Measurements from ENCODE around the gene CTU1. TPM values are rescaled to one million over a fixed set of nuclear protein-coding genes. Genes with fewer than 3 reads are reported as not detected.

CTU1 gene
- total and polyA plus RNA-seq, 2 experiments from 2014 or later = 6.7 to 15.9 TPM

DNA sequence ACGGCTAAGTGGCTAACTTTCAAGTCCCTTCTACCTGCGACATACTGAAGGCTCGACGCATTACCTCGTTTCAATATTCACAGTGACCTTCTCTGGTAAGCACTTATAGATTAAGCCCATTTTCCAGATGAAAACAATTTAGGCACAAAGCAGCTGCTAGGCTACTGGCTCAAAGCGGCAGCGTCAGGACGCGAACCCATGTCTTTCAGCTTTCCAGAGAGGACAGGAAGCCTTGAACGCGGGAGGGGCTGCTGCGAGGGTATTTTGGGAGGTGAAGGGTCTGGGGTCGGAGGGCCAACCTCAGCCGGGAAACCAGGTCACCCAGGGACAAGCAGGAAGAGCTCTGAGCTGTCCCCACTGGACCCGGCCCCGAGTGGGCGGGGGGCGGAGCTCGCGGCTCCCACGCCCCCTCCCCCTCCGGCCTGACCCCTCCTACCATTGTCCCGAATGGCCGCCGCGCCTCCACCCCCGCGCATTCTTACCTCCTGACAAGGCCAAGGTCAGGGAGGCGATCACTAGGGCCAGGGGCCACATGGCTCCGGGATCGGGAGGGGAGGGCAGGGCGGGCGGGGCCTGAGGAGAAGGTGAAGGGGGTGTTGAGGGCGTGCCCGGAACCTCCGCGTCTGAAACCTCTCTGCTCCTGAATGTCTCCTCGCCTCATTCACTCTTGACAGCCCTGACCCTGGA, 43.5 kb downstream of the CTU1 start, which contains the start of gene KLK13:
Gene KLK13 (minus strand): TSS at position 559 of the 687 bp plus-strand sequence. CDS start 25 bp downstream, at position 534.
- H3K4me3 ChIP-seq = peak within 1 kb of the TSS; percentile 49
- no peak within 1 kb of the TSS for H3K27ac ChIP-seq
- no peaks in the 10 kb centered on the region for H3K36me3 ChIP-seq (replicated peaks; ENCODE audit: insufficient read depth, low read depth)
- peak within 1 kb of the TSS; percentile 78 for H2AFZ ChIP-seq
- peak; percentile 63 for DNase-seq (ENCODE audit: low spot score)
- no peaks in the 10 kb centered on the region for H3K9me2 ChIP-seq (replicated peaks; ENCODE audit: insufficient read depth)
- H4K20me1 ChIP-seq (ENCODE audit: insufficient read depth, poor library complexity, severe bottlenecking) = no peaks in the 10 kb centered on the region
- 24% methylated on average over 29 of the region's 38 CpGs for WGBS (ENCODE audit: low lambda C conversion rate, missing lambda C conversion rate)
- no peaks in the 10 kb centered on the region for H3K9me3 ChIP-seq (ENCODE audit: low read depth)
- no peaks in the 10 kb centered on the region for H3K27me3 ChIP-seq
- peak within 1 kb of the TSS; percentile 96 for H3K4me2 ChIP-seq
- TF ChIP-seq EZH2 (IDR thresholded peaks at IDR 0.05; ENCODE audit: borderline replicate concordance) (no peak), EZH2phosphoT487 (IDR thresholded peaks at IDR 0.05; ENCODE audit: low read depth, severe bottlenecking, unreplicated experiment) (no peak)
- TF ChIP-seq, protein P1, sequence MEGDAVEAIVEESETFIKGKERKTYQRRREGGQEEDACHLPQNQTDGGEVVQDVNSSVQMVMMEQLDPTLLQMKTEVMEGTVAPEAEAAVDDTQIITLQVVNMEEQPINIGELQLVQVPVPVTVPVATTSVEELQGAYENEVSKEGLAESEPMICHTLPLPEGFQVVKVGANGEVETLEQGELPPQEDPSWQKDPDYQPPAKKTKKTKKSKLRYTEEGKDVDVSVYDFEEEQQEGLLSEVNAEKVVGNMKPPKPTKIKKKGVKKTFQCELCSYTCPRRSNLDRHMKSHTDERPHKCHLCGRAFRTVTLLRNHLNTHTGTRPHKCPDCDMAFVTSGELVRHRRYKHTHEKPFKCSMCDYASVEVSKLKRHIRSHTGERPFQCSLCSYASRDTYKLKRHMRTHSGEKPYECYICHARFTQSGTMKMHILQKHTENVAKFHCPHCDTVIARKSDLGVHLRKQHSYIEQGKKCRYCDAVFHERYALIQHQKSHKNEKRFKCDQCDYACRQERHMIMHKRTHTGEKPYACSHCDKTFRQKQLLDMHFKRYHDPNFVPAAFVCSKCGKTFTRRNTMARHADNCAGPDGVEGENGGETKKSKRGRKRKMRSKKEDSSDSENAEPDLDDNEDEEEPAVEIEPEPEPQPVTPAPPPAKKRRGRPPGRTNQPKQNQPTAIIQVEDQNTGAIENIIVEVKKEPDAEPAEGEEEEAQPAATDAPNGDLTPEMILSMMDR (IDR thresholded peaks at IDR 0.05; ENCODE audit: poor library complexity) = no peak
- H3K4me1 ChIP-seq (ENCODE audit: insufficient read depth) = peaks cover 7% of the 10 kb centered on the region
- no peaks in the 10 kb centered on the region for H3K79me2 ChIP-seq

GRCh38 chr19:51063664-51064063, 44.5 kb downstream of the CTU1 start:
- no peaks in the 10 kb centered on the region for H3K79me2 ChIP-seq
- DNase-seq (ENCODE audit: low spot score) = no peak
- no peaks in the 10 kb centered on the region for H3K36me3 ChIP-seq (replicated peaks; ENCODE audit: insufficient read depth, low read depth)
- no peaks in the 10 kb centered on the region for H3K9me3 ChIP-seq (ENCODE audit: low read depth)
- peaks cover 7% of the 10 kb centered on the region for H3K4me1 ChIP-seq (ENCODE audit: insufficient read depth)
- 88% methylated on average over 7 of the region's 7 CpGs for WGBS (ENCODE audit: low lambda C conversion rate, missing lambda C conversion rate)
- H3K9me2 ChIP-seq (replicated peaks; ENCODE audit: insufficient read depth) = no peaks in the 10 kb centered on the region
- TF ChIP-seq EZH2phosphoT487 (IDR thresholded peaks at IDR 0.05; ENCODE audit: low read depth, severe bottlenecking, unreplicated experiment) (no peak), EZH2 (IDR thresholded peaks at IDR 0.05; ENCODE audit: borderline replicate concordance) (no peak)
- TF ChIP-seq, protein P1 (IDR thresholded peaks at IDR 0.05; ENCODE audit: poor library complexity) = no peak
- no peaks in the 10 kb centered on the region for H4K20me1 ChIP-seq (ENCODE audit: insufficient read depth, poor library complexity, severe bottlenecking)
- H2AFZ ChIP-seq = no peak overlapping the region
- H3K4me2 ChIP-seq = no peak overlapping the region
- no peaks in the 10 kb centered on the region for H3K27me3 ChIP-seq
- no peak overlapping the region for H3K27ac ChIP-seq
- no peak overlapping the region for H3K4me3 ChIP-seq

- Histone ChIP-seq H3K9me3 (ENCODE audit: low read depth) (no peaks in the 10 kb centered on the region), H3K4me2 (no peak overlapping the region), H2AFZ (no peak overlapping the region), H3K79me2 (no peaks in the 10 kb centered on the region), H3K4me3 (no peak overlapping the region), H3K27me3 (no peaks in the 10 kb centered on the region), H3K27ac (no peak overlapping the region), H3K36me3 (replicated peaks; ENCODE audit: insufficient read depth, low read depth) (no peaks in the 10 kb centered on the region), H4K20me1 (ENCODE audit: insufficient read depth, poor library complexity, severe bottlenecking) (no peaks in the 10 kb centered on the region), H3K4me1 (ENCODE audit: insufficient read depth) (peaks cover 7% of the 10 kb centered on the region), H3K9me2 (replicated peaks; ENCODE audit: insufficient read depth) (no peaks in the 10 kb centered on the region)
- TF ChIP-seq, protein P1 (IDR thresholded peaks at IDR 0.05; ENCODE audit: poor library complexity) = no peak
- TF ChIP-seq EZH2phosphoT487 (IDR thresholded peaks at IDR 0.05; ENCODE audit: low read depth, severe bottlenecking, unreplicated experiment) (no peak), EZH2 (IDR thresholded peaks at IDR 0.05; ENCODE audit: borderline replicate concordance) (no peak)
- 0% methylated on average over 1 of the region's 1 CpG for WGBS (ENCODE audit: low lambda C conversion rate, missing lambda C conversion rate)
- DNase-seq (ENCODE audit: low spot score) = no peak
These were observed 47.2 kb downstream of the CTU1 start for GRCh38 chr19:51060973-51061372.
